Glutamatergic neuron (in vitro differentiated cells): ENCODE data around the gene MIA3. TPM values are rescaled to one million over a fixed set of nuclear protein-coding genes. Genes with fewer than 3 reads are reported as not detected.

Experiments
- DNase-seq: peaks from one replicate; pipeline ENCODE4 v3.0.0; 2022
- H3K27ac Mint-ChIP-seq: one replicate; pipeline ENCODE4 v1.8.0; 2020; ENCODE audit warnings: mild to moderate bottlenecking, mixed read lengths, inconsistent platforms; ENCODE audit not compliant: unreplicated experiment
- H3K27me3 Mint-ChIP-seq: one replicate; pipeline ENCODE4 v1.8.0; 2020; ENCODE audit warnings: mild to moderate bottlenecking, moderate library complexity, mixed read lengths, inconsistent platforms; ENCODE audit not compliant: unreplicated experiment
- H3K36me3 Mint-ChIP-seq: one replicate; pipeline ENCODE4 v1.8.0; 2020; ENCODE audit warnings: mild to moderate bottlenecking, mixed read lengths, inconsistent platforms; ENCODE audit not compliant: unreplicated experiment
- H3K4me1 Mint-ChIP-seq: one replicate; pipeline ENCODE4 v1.8.0; 2020; ENCODE audit warnings: mild to moderate bottlenecking, low read depth, mixed read lengths, inconsistent platforms; ENCODE audit not compliant: unreplicated experiment
- H3K4me3 Mint-ChIP-seq: one replicate; pipeline ENCODE4 v1.8.0; 2020; ENCODE audit warnings: mild to moderate bottlenecking, mixed read lengths, inconsistent platforms; ENCODE audit not compliant: unreplicated experiment
- H3K9me3 Mint-ChIP-seq: one replicate; pipeline ENCODE4 v1.8.0; 2020; ENCODE audit warnings: mild to moderate bottlenecking, moderate library complexity, mixed read lengths, inconsistent platforms; ENCODE audit not compliant: unreplicated experiment
- total RNA-seq: library from RNA; stranded (reverse); fragmentation: NEBNext Ultra II Directional; extraction: Animal tissue kit (Norgen Biotek cat#: 25700); gene quantifications from one replicate; pipeline ENCODE4 v1.2.1, GENCODE V29; 2021; ENCODE audit not compliant: unreplicated experiment
- TF ChIP-seq, protein P1 (sequence below): fragments of 200-600 bp; sonication (generic); IDR thresholded peaks from one replicate; pipeline ENCODE4 v1.5.0; 2021; ENCODE audit not compliant: partially characterized antibody, unreplicated experiment

The MIA3 gene
- total RNA-seq, 1 donor from 2014 or later, result 65.4 TPM

DNA sequence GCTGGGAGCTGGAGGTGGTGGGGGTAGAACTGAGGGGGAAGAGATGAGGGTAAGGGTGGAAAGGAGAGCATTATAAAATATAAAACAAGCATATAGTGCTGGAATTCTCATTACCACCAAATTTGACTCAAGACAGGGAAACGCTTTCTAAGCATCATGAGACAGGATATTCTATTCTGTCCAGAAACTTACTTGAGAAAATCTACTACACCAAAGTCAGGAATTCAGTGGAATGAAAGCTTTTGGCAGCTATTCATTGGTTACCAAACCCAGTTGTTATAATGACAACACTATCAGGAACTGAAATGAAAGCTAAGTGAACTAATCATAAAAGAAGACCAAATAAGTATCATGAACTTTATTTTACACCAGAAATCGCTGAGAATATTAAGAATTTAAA, 79.9 kb downstream of the MIA3 start:
- no peak for DNase-seq
- Mint-ChIP-seq H3K27ac (no peak overlapping the region), H3K36me3 (peaks cover 5% of the 10 kb centered on the region), H3K27me3 (no peaks in the 10 kb centered on the region), H3K4me3 (no peak overlapping the region), H3K4me1 (no peaks in the 10 kb centered on the region), H3K9me3 (no peaks in the 10 kb centered on the region)
- TF ChIP-seq, protein P1, sequence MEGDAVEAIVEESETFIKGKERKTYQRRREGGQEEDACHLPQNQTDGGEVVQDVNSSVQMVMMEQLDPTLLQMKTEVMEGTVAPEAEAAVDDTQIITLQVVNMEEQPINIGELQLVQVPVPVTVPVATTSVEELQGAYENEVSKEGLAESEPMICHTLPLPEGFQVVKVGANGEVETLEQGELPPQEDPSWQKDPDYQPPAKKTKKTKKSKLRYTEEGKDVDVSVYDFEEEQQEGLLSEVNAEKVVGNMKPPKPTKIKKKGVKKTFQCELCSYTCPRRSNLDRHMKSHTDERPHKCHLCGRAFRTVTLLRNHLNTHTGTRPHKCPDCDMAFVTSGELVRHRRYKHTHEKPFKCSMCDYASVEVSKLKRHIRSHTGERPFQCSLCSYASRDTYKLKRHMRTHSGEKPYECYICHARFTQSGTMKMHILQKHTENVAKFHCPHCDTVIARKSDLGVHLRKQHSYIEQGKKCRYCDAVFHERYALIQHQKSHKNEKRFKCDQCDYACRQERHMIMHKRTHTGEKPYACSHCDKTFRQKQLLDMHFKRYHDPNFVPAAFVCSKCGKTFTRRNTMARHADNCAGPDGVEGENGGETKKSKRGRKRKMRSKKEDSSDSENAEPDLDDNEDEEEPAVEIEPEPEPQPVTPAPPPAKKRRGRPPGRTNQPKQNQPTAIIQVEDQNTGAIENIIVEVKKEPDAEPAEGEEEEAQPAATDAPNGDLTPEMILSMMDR, result no peak

DNA sequence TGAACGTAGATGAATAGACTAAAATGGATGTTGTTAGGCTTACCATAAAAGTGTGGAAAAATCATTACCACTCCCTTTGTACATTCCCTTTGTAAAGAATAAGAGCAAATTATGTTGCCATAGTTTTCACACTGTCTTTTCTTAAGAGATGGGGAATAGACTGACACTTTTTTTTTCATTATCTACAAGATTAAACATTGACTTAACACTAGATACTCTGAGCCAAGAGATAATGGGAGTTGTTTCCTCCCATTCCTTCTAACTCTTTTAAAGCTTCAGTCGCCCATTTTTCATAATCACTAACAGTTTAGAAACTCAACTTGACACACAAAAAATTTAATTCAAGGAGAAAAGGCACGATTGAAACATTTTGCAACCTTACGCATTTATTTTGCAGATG, 84.3 kb downstream of the MIA3 start:
- no peak for DNase-seq
- TF ChIP-seq, protein P1, result no peak
- peaks cover 21% of the 10 kb centered on the region for H3K36me3 Mint-ChIP-seq
- no peaks in the 10 kb centered on the region for H3K4me1 Mint-ChIP-seq
- H3K27ac Mint-ChIP-seq, result no peak overlapping the region
- no peaks in the 10 kb centered on the region for H3K27me3 Mint-ChIP-seq
- no peaks in the 10 kb centered on the region for H3K9me3 Mint-ChIP-seq
- no peak overlapping the region for H3K4me3 Mint-ChIP-seq

- H3K27me3 Mint-ChIP-seq, result peaks cover 2% of the 10 kb centered on the region
- DNase-seq, result no peak
- TF ChIP-seq, protein P1, result no peak
- H3K36me3 Mint-ChIP-seq, result peaks cover 18% of the 10 kb centered on the region
- H3K9me3 Mint-ChIP-seq, result no peaks in the 10 kb centered on the region
- no peak overlapping the region for H3K4me3 Mint-ChIP-seq
- no peak overlapping the region for H3K27ac Mint-ChIP-seq
- no peaks in the 10 kb centered on the region for H3K4me1 Mint-ChIP-seq
Observed at GRCh38 chr1:222704260-222704659, 86.4 kb downstream of the MIA3 start.

DNA sequence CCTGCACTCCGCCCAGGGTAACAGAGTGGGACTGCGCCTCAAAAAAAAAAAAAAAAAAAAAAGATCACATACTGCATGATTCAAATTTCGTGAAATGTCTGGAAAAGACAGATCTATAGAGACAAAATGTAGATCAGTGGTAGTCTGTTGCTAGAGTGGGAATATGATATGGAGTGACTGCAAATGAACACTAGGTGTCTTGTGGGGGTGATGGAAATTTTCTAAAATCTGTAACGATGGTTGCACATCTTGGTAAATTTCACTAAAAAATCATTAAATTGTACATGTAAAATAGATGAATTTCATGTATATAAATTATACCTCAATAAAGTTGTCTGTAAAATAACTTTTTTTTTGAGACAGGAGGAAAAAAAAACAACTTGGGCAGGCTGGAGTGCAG, 88.9 kb downstream of the MIA3 start:
- TF ChIP-seq, protein P1, result peak; percentile 14
- Mint-ChIP-seq H3K4me3 (no peak overlapping the region), H3K36me3 (peaks cover 16% of the 10 kb centered on the region), H3K27ac (no peak overlapping the region), H3K4me1 (peaks cover 10% of the 10 kb centered on the region), H3K27me3 (peaks cover 5% of the 10 kb centered on the region), H3K9me3 (peaks cover 4% of the 10 kb centered on the region)
- DNase-seq, result no peak

- H3K27me3 Mint-ChIP-seq, result peaks cover 12% of the 10 kb centered on the region
- no peak overlapping the region for H3K27ac Mint-ChIP-seq
- peaks cover 6% of the 10 kb centered on the region for H3K36me3 Mint-ChIP-seq
- peaks cover 9% of the 10 kb centered on the region for H3K9me3 Mint-ChIP-seq
- TF ChIP-seq, protein P1, result no peak
- no peak for DNase-seq
- H3K4me1 Mint-ChIP-seq, result peaks cover 10% of the 10 kb centered on the region
- peak overlapping the region; percentile 99 for H3K4me3 Mint-ChIP-seq
Observed at GRCh38 chr1:222709700-222710153, 91.8 kb downstream of the MIA3 start.
